SU-DHL-6 (cell line): Measurements from ENCODE around the gene DMAC1.

Experiments
- H2AFZ ChIP-seq: fragments of 200-600 bp; sonication (generic); 2 replicates; pipeline ENCODE4 v1.6.1; 2014; ENCODE audit warnings: low read depth, mild to moderate bottlenecking, moderate library complexity, mixed read lengths, antibody characterized with exemption, low read length; ENCODE audit not compliant: severe bottlenecking
- H3F3A ChIP-seq: fragments of 200-600 bp; shearing (Covaris generic); 2 replicates; pipeline ENCODE4 v1.6.0; 2016; ENCODE audit warnings: antibody characterized with exemption, mild to moderate bottlenecking; ENCODE audit not compliant: insufficient read depth
- H3K27ac ChIP-seq: fragments of 200-600 bp; sonication (generic); 2 replicates; pipeline ENCODE4 v1.5.1; 2016; ENCODE audit warnings: low read depth, mild to moderate bottlenecking, low read length, moderate library complexity, mixed read lengths
- H3K27me3 ChIP-seq: fragments of 200-600 bp; sonication (generic), shearing (Covaris generic); 2 replicates; pipeline ENCODE4 v1.6.0; 2014; ENCODE audit warnings: mild to moderate bottlenecking, low read length
- H3K36me3 ChIP-seq: fragments of 200-600 bp; sonication (generic); 2 replicates; pipeline ENCODE4 v1.6.1; 2014; ENCODE audit warnings: mild to moderate bottlenecking, low read length, mixed read lengths
- H3K4me2 ChIP-seq: fragments of 300-600, 200-600 bp; shearing (Covaris generic), sonication (generic); 2 replicates; pipeline ENCODE4 v1.6.0; 2014; ENCODE audit warnings: low read length, low read depth, mild to moderate bottlenecking; ENCODE audit not compliant: poor library complexity, severe bottlenecking
- H3K4me3 ChIP-seq: fragments of 200-600 bp; sonication (generic); 2 replicates; pipeline ENCODE4 v1.5.1; 2014; ENCODE audit warnings: antibody characterized with exemption, low read length, mild to moderate bottlenecking, mixed read lengths; ENCODE audit not compliant: insufficient read depth, poor library complexity, severe bottlenecking
- H3K79me2 ChIP-seq: fragments of 200-600 bp; sonication (generic); 2 replicates; pipeline ENCODE4 v1.6.1; 2014; ENCODE audit warnings: mild to moderate bottlenecking, low read length, moderate library complexity; ENCODE audit not compliant: insufficient read depth
- H3K9ac ChIP-seq: fragments of 200-600 bp; sonication (generic); 2 replicates; pipeline ENCODE4 v1.7.0; 2014; ENCODE audit warnings: mild to moderate bottlenecking, low read length
- H3K9me2 ChIP-seq: fragments of 200-600 bp; sonication (generic); replicated peaks from 2 replicates; pipeline ENCODE4 v1.6.1; 2014; ENCODE audit warnings: low read length; ENCODE audit not compliant: insufficient read depth
- H3K9me3 ChIP-seq: fragments of 200-600 bp; sonication (generic); 2 replicates; pipeline ENCODE4 v1.6.1; 2014; ENCODE audit warnings: low read length, mixed read lengths; ENCODE audit not compliant: insufficient read depth
- H4K20me1 ChIP-seq: fragments of 200-600 bp; sonication (generic); 2 replicates; pipeline ENCODE4 v1.6.1; 2014; ENCODE audit warnings: low read depth, mild to moderate bottlenecking, antibody characterized with exemption, low read length, moderate library complexity, mixed read lengths
- EZH2phosphoT487 ChIP-seq: fragments of 200-600 bp; sonication (generic), shearing (Covaris generic); conservative IDR thresholded peaks from 2 replicates; pipeline ENCODE4 v1.6.1; 2018; ENCODE audit warnings: mild to moderate bottlenecking, antibody characterized with exemption, low read length, moderate library complexity, mixed read lengths
- TF ChIP-seq, protein P1 (sequence below): fragments of 200-600 bp; sonication (generic); IDR thresholded peaks from one replicate; pipeline ENCODE4 v1.5.1; 2017; ENCODE audit warnings: antibody characterized with exemption, mild to moderate bottlenecking, low read length, moderate library complexity; ENCODE audit not compliant: insufficient read depth, poor library complexity, severe bottlenecking

DMAC1 gene

GRCh38 chr9:7777771-7778170 lies 21.8 kb downstream of the DMAC1 start:
- Histone ChIP-seq H3K27me3 (no peaks in the 10 kb centered on the region), H2AFZ (no peak overlapping the region), H3F3A (no peaks in the 10 kb centered on the region), H3K79me2 (no peaks in the 10 kb centered on the region), H3K9me3 (no peaks in the 10 kb centered on the region), H3K9me2 (no peaks in the 10 kb centered on the region), H3K9ac (no peak overlapping the region), H3K4me2 (no peak overlapping the region), H3K36me3 (no peaks in the 10 kb centered on the region), H3K4me3 (no peak overlapping the region), H4K20me1 (no peaks in the 10 kb centered on the region), H3K27ac (no peak overlapping the region)
- TF ChIP-seq, protein P1, sequence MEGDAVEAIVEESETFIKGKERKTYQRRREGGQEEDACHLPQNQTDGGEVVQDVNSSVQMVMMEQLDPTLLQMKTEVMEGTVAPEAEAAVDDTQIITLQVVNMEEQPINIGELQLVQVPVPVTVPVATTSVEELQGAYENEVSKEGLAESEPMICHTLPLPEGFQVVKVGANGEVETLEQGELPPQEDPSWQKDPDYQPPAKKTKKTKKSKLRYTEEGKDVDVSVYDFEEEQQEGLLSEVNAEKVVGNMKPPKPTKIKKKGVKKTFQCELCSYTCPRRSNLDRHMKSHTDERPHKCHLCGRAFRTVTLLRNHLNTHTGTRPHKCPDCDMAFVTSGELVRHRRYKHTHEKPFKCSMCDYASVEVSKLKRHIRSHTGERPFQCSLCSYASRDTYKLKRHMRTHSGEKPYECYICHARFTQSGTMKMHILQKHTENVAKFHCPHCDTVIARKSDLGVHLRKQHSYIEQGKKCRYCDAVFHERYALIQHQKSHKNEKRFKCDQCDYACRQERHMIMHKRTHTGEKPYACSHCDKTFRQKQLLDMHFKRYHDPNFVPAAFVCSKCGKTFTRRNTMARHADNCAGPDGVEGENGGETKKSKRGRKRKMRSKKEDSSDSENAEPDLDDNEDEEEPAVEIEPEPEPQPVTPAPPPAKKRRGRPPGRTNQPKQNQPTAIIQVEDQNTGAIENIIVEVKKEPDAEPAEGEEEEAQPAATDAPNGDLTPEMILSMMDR, result no peak
- TF ChIP-seq EZH2phosphoT487, result no peak

- Histone ChIP-seq H3K4me2 (no peak overlapping the region), H3K9me2 (no peaks in the 10 kb centered on the region), H3K9ac (no peak overlapping the region), H3K36me3 (no peaks in the 10 kb centered on the region), H3K4me3 (no peak overlapping the region), H3K9me3 (no peaks in the 10 kb centered on the region), H3K27ac (no peak overlapping the region), H2AFZ (no peak overlapping the region), H4K20me1 (no peaks in the 10 kb centered on the region), H3K79me2 (no peaks in the 10 kb centered on the region), H3K27me3 (no peaks in the 10 kb centered on the region), H3F3A (no peaks in the 10 kb centered on the region)
- TF ChIP-seq, protein P1, result no peak
- TF ChIP-seq EZH2phosphoT487, result no peak
Observed at GRCh38 chr9:7770111-7770510, 29.5 kb downstream of the DMAC1 start.

DNA sequence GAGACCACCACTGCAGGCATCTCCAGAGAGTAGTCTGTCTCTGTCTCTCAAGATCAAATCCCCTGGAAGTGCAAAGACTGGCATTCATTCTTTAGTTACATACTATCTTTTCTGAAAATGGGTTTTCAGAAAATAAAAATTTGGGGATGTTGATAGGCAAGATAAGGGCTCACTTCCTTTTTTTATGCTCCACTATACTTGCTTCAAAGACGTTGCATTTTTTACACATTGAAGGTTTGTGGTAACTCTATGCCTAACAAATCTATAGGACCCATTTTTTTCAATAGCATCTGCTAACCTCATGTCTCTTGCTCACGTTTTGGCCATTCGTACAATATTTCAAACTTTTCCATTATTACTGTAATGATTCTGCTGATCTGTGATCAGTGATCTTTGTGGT lies 37.0 kb downstream of the DMAC1 start:
- Histone ChIP-seq H2AFZ (no peak overlapping the region), H3K9ac (no peak overlapping the region), H3K27ac (no peak overlapping the region), H3K9me3 (no peaks in the 10 kb centered on the region), H3K4me3 (no peak overlapping the region), H3K4me2 (no peak overlapping the region), H3K79me2 (no peaks in the 10 kb centered on the region), H3F3A (no peaks in the 10 kb centered on the region), H4K20me1 (no peaks in the 10 kb centered on the region), H3K27me3 (no peaks in the 10 kb centered on the region), H3K9me2 (no peaks in the 10 kb centered on the region), H3K36me3 (no peaks in the 10 kb centered on the region)
- no peak for TF ChIP-seq EZH2phosphoT487
- TF ChIP-seq, protein P1, result no peak

DNA sequence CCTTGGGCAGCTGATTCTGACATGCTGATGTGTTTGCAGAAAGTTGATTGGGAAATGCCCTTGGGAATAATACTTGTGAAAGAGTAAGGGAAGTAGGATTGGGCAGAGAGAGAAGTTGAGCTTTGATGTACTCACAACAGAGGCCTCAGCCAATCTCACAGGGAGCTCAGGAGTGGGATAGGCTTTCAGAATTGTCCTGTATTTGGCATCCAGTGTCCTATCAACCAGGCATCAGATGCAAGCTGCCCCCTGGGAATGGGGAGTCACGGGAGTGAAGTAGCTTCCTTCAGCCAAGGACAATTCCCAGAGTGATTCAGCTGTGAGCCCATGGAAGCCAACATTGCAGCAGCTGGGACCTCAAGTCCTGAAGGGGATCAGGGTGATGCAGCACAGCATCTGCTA lies 39.6 kb downstream of the DMAC1 start:
- Histone ChIP-seq H3K9me3 (no peaks in the 10 kb centered on the region), H3K9me2 (no peaks in the 10 kb centered on the region), H3K27me3 (no peaks in the 10 kb centered on the region), H3K4me2 (no peak overlapping the region), H3K36me3 (no peaks in the 10 kb centered on the region), H3F3A (no peaks in the 10 kb centered on the region), H3K27ac (no peak overlapping the region), H3K4me3 (no peak overlapping the region), H3K9ac (no peak overlapping the region), H4K20me1 (no peaks in the 10 kb centered on the region), H3K79me2 (no peaks in the 10 kb centered on the region), H2AFZ (no peak overlapping the region)
- TF ChIP-seq, protein P1, result no peak
- no peak for TF ChIP-seq EZH2phosphoT487
